GM12873 (cell line): Measurements from ENCODE around the gene ABCC12.
A peak's percentile ranks its signal among the peaks of the same experiment; 100 is the strongest.

Source experiments
- CTCF ChIP-seq: IDR thresholded peaks from 2 replicates; pipeline ENCODE4 v1.5.1; 2012; ENCODE audit warnings: low read depth, mild to moderate bottlenecking, moderate library complexity, low read length, control low read depth; ENCODE audit not compliant: insufficient read depth; ENCODE audit errors: missing control alignments

Gene ABCC12

GRCh38 chr16:48161906-48162305 lies 6.1 kb upstream of the ABCC12 start:
- TF ChIP-seq CTCF, result no peak

- no peak for TF ChIP-seq CTCF
Measured at GRCh38 chr16:48160575-48160974, 4.8 kb upstream of the ABCC12 start.

- no peak for TF ChIP-seq CTCF
Measured at GRCh38 chr16:48158296-48158695, 2.5 kb upstream of the ABCC12 start.

- no peak for TF ChIP-seq CTCF
Measured at GRCh38 chr16:48157794-48158193, 2.0 kb upstream of the ABCC12 start.

GRCh38 chr16:48157302-48157701 lies 1.5 kb upstream of the ABCC12 start:
- TF ChIP-seq CTCF, result no peak

- TF ChIP-seq CTCF, result peak; percentile 92
Measured at GRCh38 chr16:48156790-48157209, 1.0 kb upstream of the ABCC12 start.

GRCh38 chr16:48153774-48154173 lies 2.0 kb downstream of the ABCC12 start:
- TF ChIP-seq CTCF, result no peak

GRCh38 chr16:48152226-48152625 lies 3.6 kb downstream of the ABCC12 start:
- no peak for TF ChIP-seq CTCF
